Neural progenitor cell (in vitro differentiated cells): ENCODE results near the gene GXYLT2. TPM values are rescaled to one million over a fixed set of nuclear protein-coding genes. Genes with fewer than 3 reads are reported as not detected.

ENCODE experiments used
- DNase-seq: peaks from one replicate; pipeline ENCODE4 v3.0.0-alpha.2; 2016; ENCODE audit warnings: low spot score
- H2AFZ ChIP-seq: fragments of 200-600 bp; sonication (generic); replicated peaks from 2 replicates; pipeline ENCODE4 v1.6.1; 2016; ENCODE audit warnings: antibody characterized with exemption
- H3F3A ChIP-seq: fragments of 200-600 bp; sonication (generic); 2 replicates; pipeline ENCODE4 v1.6.1; 2016; ENCODE audit warnings: antibody characterized with exemption, low read depth
- H3K27ac ChIP-seq: fragments of 200-600 bp; sonication (generic); 2 replicates; pipeline ENCODE4 v1.5.1; 2016; ENCODE audit warnings: mild to moderate bottlenecking
- H3K27me3 ChIP-seq: fragments of 200-600 bp; sonication (generic); 2 replicates; pipeline ENCODE4 v1.6.1; 2016; ENCODE audit warnings: mild to moderate bottlenecking, moderate library complexity
- H3K36me3 ChIP-seq: fragments of 200-600 bp; sonication (generic); 2 replicates; pipeline ENCODE4 v1.5.1; 2016
- H3K4me1 ChIP-seq: fragments of 200-600 bp; sonication (generic); 2 replicates; pipeline ENCODE4 v1.6.1; 2016; ENCODE audit warnings: mixed run types
- H3K4me2 ChIP-seq: fragments of 200-600 bp; sonication (generic); 2 replicates; pipeline ENCODE4 v1.6.1; 2016
- H3K4me3 ChIP-seq: fragments of 200-600 bp; sonication (generic); 2 replicates; pipeline ENCODE4 v1.5.1; 2016
- H3K79me2 ChIP-seq: fragments of 200-600 bp; sonication (generic); 2 replicates; pipeline ENCODE4 v1.6.1; 2016; ENCODE audit warnings: low read depth
- H3K9ac ChIP-seq: fragments of 200-600 bp; sonication (generic); 2 replicates; pipeline ENCODE4 v1.6.1; 2016
- H3K9me3 ChIP-seq: fragments of 200-600 bp; sonication (generic); 2 replicates; pipeline ENCODE4 v1.5.1; 2016; ENCODE audit warnings: low read depth
- H4K20me1 ChIP-seq: fragments of 200-600 bp; sonication (generic); 2 replicates; pipeline ENCODE4 v1.6.1; 2016; ENCODE audit warnings: low read depth
- H3K27ac Mint-ChIP-seq: 3 replicates; pipeline ENCODE4 v1.8.0; 2021; ENCODE audit warnings: mixed read lengths
- H3K27me3 Mint-ChIP-seq: 2 replicates; pipeline ENCODE4 v1.8.0; 2022; ENCODE audit warnings: low read depth, mild to moderate bottlenecking, inconsistent platforms, moderate library complexity, mixed read lengths; ENCODE audit not compliant: insufficient read depth
- H3K36me3 Mint-ChIP-seq: 3 replicates; pipeline ENCODE4 v1.8.0; 2021; ENCODE audit warnings: mixed read lengths
- H3K4me1 Mint-ChIP-seq: 3 replicates; pipeline ENCODE4 v1.8.0; 2021; ENCODE audit warnings: mixed read lengths
- H3K4me3 Mint-ChIP-seq: 3 replicates; pipeline ENCODE4 v1.8.0; 2021; ENCODE audit warnings: mild to moderate bottlenecking, moderate library complexity, mixed read lengths
- H3K9me3 Mint-ChIP-seq: 3 replicates; pipeline ENCODE4 v1.8.0; 2020; ENCODE audit warnings: mixed read lengths
- EZH2 ChIP-seq: fragments of 200-600 bp; sonication (generic); IDR thresholded peaks from 2 replicates; pipeline ENCODE4 v1.6.1; 2017; ENCODE audit warnings: antibody characterized with exemption, mild to moderate bottlenecking, moderate library complexity
- EZH2phosphoT487 ChIP-seq: fragments of 200-600 bp; sonication (generic); IDR thresholded peaks from 2 replicates; pipeline ENCODE4 v1.6.1; 2017; ENCODE audit warnings: antibody characterized with exemption
- total RNA-seq: library from RNA; depleted of rRNA; stranded (reverse); fragments of >200 nt; gene quantifications from 2 replicates; pipeline ENCODE4 v1.2.3, GENCODE V29; 2015; ENCODE audit warnings: low replicate concordance
- TF ChIP-seq, protein P1 (sequence below): fragments of 200-600 bp; sonication (generic); IDR thresholded peaks from 2 replicates; pipeline ENCODE4 v1.5.1; 2017; ENCODE audit warnings: antibody characterized with exemption, mild to moderate bottlenecking

The GXYLT2 gene
- total RNA-seq, 1 donor from 2014 or later: 3.6 TPM

DNA sequence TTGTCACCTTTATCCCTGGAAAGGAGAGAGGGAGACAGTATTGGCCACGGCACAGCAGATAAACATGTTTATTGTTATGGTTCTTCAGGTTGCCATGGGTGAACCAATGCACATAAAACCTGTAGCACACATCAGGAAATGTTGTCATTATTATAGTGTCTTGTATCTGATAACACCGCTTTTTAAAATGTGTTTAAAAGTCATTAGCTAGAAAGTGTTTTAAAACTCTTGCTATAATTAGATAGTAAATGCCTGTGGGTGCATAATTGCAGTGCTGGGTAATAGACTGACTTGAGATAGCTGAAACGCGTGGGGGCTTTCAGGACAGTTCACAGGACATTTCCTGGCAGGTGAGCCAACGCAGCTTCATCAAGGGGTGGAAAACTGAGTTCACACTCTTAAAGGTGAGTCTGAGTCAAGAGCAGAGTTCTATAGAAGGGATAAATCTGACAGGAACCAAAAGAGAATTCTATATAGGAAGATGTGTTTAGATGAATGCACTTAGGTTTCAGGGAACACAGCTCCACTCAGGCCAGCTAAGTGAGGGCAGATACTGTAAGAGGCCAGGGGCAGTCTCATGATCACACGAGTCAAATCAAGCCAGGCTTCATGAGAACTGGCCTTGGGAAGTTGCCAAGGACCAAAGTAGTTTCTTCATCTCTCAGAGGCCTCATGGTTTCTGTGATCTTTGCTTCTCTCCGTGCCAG lies 73.1 kb downstream of the GXYLT2 start:
- no peak overlapping the region for H3K27ac Mint-ChIP-seq
- no peak overlapping the region for H3K9ac ChIP-seq
- no peak overlapping the region for H3K4me3 Mint-ChIP-seq

DNA sequence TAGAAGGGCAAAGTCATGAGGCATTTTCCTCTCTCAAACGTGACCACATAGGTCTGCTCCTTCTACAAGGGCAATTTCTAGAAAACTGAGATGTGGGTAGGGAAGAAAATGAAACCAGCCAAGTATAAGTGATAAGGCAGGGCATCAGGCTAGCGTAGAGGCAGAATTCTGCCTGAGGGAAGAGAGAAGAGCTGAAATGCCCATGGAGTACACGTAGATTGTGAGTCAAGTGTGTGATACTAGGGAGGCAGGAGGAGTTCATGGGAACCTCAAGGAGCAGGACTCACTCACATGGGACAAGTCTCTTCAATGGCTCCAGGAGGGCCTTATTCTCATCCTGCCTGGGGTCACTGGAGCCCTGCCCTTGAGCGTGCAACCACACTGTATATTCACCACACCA lies 73.9 kb downstream of the GXYLT2 start:
- Mint-ChIP-seq H3K27ac (no peak overlapping the region), H3K4me1 (peaks cover 42% of the 10 kb centered on the region), H3K9me3 (no peaks in the 10 kb centered on the region), H3K4me3 (no peak overlapping the region), H3K36me3 (no peaks in the 10 kb centered on the region), H3K27me3 (peaks cover 2% of the 10 kb centered on the region)
- no peak overlapping the region for H3K4me2 ChIP-seq
- TF ChIP-seq EZH2phosphoT487 (no peak), EZH2 (no peak)
- H3K4me1 ChIP-seq: peaks cover 27% of the 10 kb centered on the region
- H3K27me3 ChIP-seq: no peaks in the 10 kb centered on the region
- no peak for DNase-seq
- no peaks in the 10 kb centered on the region for H4K20me1 ChIP-seq
- H3K9me3 ChIP-seq: no peaks in the 10 kb centered on the region
- no peak overlapping the region for H2AFZ ChIP-seq
- no peak overlapping the region for H3K9ac ChIP-seq
- H3K79me2 ChIP-seq: no peaks in the 10 kb centered on the region
- no peak overlapping the region for H3K4me3 ChIP-seq
- H3K36me3 ChIP-seq: no peaks in the 10 kb centered on the region
- H3F3A ChIP-seq: peaks cover 20% of the 10 kb centered on the region
- H3K27ac ChIP-seq: no peak overlapping the region

More for the DNA sequence above, 73.1 kb downstream of the GXYLT2 start:
- Mint-ChIP-seq H3K36me3 (no peaks in the 10 kb centered on the region), H3K27me3 (peaks cover 2% of the 10 kb centered on the region), H3K4me1 (peaks cover 50% of the 10 kb centered on the region), H3K9me3 (no peaks in the 10 kb centered on the region)
- no peaks in the 10 kb centered on the region for H4K20me1 ChIP-seq
- peaks cover 32% of the 10 kb centered on the region for H3K4me1 ChIP-seq
- peaks cover 25% of the 10 kb centered on the region for H3F3A ChIP-seq
- H3K36me3 ChIP-seq: no peaks in the 10 kb centered on the region
- H3K9me3 ChIP-seq: no peaks in the 10 kb centered on the region
- H3K27ac ChIP-seq: no peak overlapping the region
- no peak overlapping the region for H2AFZ ChIP-seq
- no peak overlapping the region for H3K4me3 ChIP-seq
- no peaks in the 10 kb centered on the region for H3K79me2 ChIP-seq
- no peaks in the 10 kb centered on the region for H3K27me3 ChIP-seq
- no peak overlapping the region for H3K4me2 ChIP-seq
- TF ChIP-seq, protein P1, sequence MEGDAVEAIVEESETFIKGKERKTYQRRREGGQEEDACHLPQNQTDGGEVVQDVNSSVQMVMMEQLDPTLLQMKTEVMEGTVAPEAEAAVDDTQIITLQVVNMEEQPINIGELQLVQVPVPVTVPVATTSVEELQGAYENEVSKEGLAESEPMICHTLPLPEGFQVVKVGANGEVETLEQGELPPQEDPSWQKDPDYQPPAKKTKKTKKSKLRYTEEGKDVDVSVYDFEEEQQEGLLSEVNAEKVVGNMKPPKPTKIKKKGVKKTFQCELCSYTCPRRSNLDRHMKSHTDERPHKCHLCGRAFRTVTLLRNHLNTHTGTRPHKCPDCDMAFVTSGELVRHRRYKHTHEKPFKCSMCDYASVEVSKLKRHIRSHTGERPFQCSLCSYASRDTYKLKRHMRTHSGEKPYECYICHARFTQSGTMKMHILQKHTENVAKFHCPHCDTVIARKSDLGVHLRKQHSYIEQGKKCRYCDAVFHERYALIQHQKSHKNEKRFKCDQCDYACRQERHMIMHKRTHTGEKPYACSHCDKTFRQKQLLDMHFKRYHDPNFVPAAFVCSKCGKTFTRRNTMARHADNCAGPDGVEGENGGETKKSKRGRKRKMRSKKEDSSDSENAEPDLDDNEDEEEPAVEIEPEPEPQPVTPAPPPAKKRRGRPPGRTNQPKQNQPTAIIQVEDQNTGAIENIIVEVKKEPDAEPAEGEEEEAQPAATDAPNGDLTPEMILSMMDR: no peak
- no peak for TF ChIP-seq EZH2phosphoT487
- no peak for TF ChIP-seq EZH2
- no peak for DNase-seq

DNA sequence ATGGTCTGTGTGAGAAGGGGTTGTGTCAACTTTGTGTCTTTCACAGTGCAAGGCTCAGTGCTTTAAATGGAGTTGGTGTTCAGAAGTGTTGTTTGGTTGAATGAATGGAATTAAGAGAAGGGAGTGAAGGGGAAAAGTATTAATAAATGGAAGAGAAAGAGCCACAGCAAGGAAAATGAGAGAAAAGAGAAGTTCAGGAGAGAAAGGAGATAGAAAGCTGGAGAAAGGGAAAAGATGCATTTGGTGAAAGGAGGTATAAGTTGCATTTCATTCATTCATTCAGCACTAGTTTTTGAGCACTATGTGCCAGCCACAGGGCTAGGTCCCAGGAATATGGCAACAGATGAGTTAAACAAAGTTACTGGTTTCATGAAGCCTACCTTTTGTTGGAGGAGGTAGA lies 74.5 kb downstream of the GXYLT2 start:
- H3K9me3 ChIP-seq: no peaks in the 10 kb centered on the region
- no peak overlapping the region for H3K4me3 ChIP-seq
- no peak overlapping the region for H3K9ac ChIP-seq
- H3F3A ChIP-seq: peaks cover 14% of the 10 kb centered on the region
- no peaks in the 10 kb centered on the region for H3K27me3 ChIP-seq
- TF ChIP-seq EZH2phosphoT487 (no peak), EZH2 (no peak)
- TF ChIP-seq, protein P1: no peak
- no peak overlapping the region for H3K4me2 ChIP-seq
- no peak overlapping the region for H3K4me3 Mint-ChIP-seq
- no peaks in the 10 kb centered on the region for H3K36me3 ChIP-seq
- H3K4me1 ChIP-seq: peaks cover 21% of the 10 kb centered on the region
- peaks cover 38% of the 10 kb centered on the region for H3K4me1 Mint-ChIP-seq
- H3K27ac ChIP-seq: no peak overlapping the region
- no peaks in the 10 kb centered on the region for H3K79me2 ChIP-seq
- no peak overlapping the region for H2AFZ ChIP-seq
- H3K9me3 Mint-ChIP-seq: no peaks in the 10 kb centered on the region
- DNase-seq: no peak
- H3K27me3 Mint-ChIP-seq: peaks cover 2% of the 10 kb centered on the region
- no peaks in the 10 kb centered on the region for H3K36me3 Mint-ChIP-seq
- H4K20me1 ChIP-seq: no peaks in the 10 kb centered on the region
- no peak overlapping the region for H3K27ac Mint-ChIP-seq

DNA sequence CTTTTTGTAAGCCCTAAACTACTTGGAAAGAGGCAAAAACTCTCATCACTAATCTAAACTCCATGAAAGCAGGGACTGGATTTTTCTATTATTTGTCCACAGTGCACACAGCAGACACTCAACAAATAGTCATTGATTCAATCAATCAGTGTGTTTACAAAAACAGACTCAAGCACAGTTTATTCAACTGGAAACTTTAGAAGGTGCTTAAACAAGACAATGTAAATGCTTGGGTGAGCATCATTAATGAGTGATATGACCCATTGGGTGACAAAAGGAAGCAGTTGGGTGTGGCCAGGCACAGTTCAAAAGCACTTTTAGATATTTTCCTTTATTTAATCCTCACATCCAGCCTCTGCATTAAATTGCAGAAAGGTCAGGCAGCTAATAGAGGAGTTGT lies 76.8 kb downstream of the GXYLT2 start:
- no peak overlapping the region for H3K4me3 ChIP-seq
- Mint-ChIP-seq H3K27me3 (peaks cover 2% of the 10 kb centered on the region), H3K27ac (no peak overlapping the region), H3K4me3 (no peak overlapping the region), H3K36me3 (no peaks in the 10 kb centered on the region), H3K9me3 (no peaks in the 10 kb centered on the region), H3K4me1 (peaks cover 26% of the 10 kb centered on the region)
- H3K79me2 ChIP-seq: no peaks in the 10 kb centered on the region
- no peak overlapping the region for H3K4me2 ChIP-seq
- H4K20me1 ChIP-seq: no peaks in the 10 kb centered on the region
- H3K27ac ChIP-seq: no peak overlapping the region
- H2AFZ ChIP-seq: no peak overlapping the region
- H3K36me3 ChIP-seq: no peaks in the 10 kb centered on the region
- TF ChIP-seq, protein P1: no peak
- TF ChIP-seq EZH2 (no peak), EZH2phosphoT487 (no peak)
- no peaks in the 10 kb centered on the region for H3K9me3 ChIP-seq
- no peak overlapping the region for H3K9ac ChIP-seq
- DNase-seq: no peak
- peaks cover 16% of the 10 kb centered on the region for H3K4me1 ChIP-seq
- no peaks in the 10 kb centered on the region for H3K27me3 ChIP-seq
- H3F3A ChIP-seq: peaks cover 9% of the 10 kb centered on the region
